Kidney epithelial cell (primary cell): ENCODE results near the gene OPRL1. TPM values are rescaled to one million over a fixed set of nuclear protein-coding genes. Genes with fewer than 3 reads are reported as not detected.

Experiments
- DNase-seq: peaks from one replicate; pipeline ENCODE4 v3.0.0-alpha.2; 2010; ENCODE audit warnings: low read depth
- H3K27me3 ChIP-seq: 2 replicates; pipeline ENCODE4 v1.6.0; 2011; ENCODE audit warnings: low read length; ENCODE audit not compliant: control insufficient read depth, insufficient read depth
- H3K36me3 ChIP-seq: 2 replicates; pipeline ENCODE4 v1.5.1; 2011; ENCODE audit warnings: low read length; ENCODE audit not compliant: control insufficient read depth, insufficient read depth
- H3K4me3 ChIP-seq: 2 replicates; pipeline ENCODE4 v1.5.1; 2011; ENCODE audit warnings: low read depth, mild to moderate bottlenecking, control low read depth, low read length
- total RNA-seq: library from RNA; depleted of rRNA; stranded (reverse); fragments of >200 nt; gene quantifications from 2 replicates; pipeline ENCODE4 v1.2.3, GENCODE V29; 2015
- TF ChIP-seq, protein P1 (sequence below): IDR thresholded peaks from 2 replicates; pipeline ENCODE4 v1.5.1; 2011; ENCODE audit warnings: mild to moderate bottlenecking, moderate library complexity, low read length, control low read depth, inconsistent platforms; ENCODE audit not compliant: insufficient read depth, poor library complexity, severe bottlenecking

Gene OPRL1
- total RNA-seq, 1 donor from 2014 or later: 0.21 TPM

DNA sequence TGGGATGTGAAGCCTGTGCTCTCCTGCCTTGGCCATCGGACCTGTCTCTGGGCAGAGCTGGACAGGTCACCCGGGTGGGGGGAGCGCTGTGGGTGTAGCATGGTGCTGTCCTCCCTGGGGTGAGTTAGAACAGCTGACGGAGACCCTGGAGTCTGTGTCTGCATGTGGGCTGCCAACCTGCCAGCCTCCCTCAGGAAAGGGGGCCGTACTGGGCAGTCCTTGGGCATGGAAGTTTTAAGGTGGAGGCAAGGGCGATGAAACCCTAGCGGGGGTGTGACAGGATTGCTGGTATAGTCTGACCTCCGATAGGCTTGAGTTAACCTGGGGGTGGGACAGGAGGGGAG, 32.9 kb upstream of the OPRL1 start:
- Histone ChIP-seq H3K4me3 (no peak overlapping the region), H3K27me3 (peaks cover 64% of the 10 kb centered on the region), H3K36me3 (no peaks in the 10 kb centered on the region)
- TF ChIP-seq, protein P1, sequence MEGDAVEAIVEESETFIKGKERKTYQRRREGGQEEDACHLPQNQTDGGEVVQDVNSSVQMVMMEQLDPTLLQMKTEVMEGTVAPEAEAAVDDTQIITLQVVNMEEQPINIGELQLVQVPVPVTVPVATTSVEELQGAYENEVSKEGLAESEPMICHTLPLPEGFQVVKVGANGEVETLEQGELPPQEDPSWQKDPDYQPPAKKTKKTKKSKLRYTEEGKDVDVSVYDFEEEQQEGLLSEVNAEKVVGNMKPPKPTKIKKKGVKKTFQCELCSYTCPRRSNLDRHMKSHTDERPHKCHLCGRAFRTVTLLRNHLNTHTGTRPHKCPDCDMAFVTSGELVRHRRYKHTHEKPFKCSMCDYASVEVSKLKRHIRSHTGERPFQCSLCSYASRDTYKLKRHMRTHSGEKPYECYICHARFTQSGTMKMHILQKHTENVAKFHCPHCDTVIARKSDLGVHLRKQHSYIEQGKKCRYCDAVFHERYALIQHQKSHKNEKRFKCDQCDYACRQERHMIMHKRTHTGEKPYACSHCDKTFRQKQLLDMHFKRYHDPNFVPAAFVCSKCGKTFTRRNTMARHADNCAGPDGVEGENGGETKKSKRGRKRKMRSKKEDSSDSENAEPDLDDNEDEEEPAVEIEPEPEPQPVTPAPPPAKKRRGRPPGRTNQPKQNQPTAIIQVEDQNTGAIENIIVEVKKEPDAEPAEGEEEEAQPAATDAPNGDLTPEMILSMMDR: no peak
- no peak for DNase-seq

DNA sequence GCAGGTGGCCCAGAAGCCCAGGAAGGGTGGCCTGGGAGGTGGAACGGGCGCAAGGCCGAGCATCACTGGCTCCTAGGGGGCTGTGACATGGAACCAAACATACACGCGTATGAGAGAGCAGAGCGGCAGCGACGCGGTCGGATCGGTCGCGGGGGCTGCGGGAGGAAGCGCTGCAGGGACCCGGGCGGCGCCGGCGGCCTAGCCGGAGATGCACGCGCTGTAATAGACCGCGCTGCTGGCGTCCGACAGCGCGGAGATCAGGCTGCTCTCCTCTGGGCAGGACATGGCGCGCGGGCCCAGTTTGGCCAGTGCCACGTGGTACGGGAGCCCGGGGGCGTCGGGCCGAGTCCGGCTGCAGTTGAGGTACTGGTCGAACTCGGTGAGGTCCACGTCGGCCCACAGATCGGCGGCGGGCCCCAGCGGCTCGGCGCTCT, 31.9 kb upstream of the OPRL1 start:
- no peak for DNase-seq
- TF ChIP-seq, protein P1: no peak
- Histone ChIP-seq H3K4me3 (no peak overlapping the region), H3K27me3 (peaks cover 68% of the 10 kb centered on the region), H3K36me3 (no peaks in the 10 kb centered on the region)

DNA sequence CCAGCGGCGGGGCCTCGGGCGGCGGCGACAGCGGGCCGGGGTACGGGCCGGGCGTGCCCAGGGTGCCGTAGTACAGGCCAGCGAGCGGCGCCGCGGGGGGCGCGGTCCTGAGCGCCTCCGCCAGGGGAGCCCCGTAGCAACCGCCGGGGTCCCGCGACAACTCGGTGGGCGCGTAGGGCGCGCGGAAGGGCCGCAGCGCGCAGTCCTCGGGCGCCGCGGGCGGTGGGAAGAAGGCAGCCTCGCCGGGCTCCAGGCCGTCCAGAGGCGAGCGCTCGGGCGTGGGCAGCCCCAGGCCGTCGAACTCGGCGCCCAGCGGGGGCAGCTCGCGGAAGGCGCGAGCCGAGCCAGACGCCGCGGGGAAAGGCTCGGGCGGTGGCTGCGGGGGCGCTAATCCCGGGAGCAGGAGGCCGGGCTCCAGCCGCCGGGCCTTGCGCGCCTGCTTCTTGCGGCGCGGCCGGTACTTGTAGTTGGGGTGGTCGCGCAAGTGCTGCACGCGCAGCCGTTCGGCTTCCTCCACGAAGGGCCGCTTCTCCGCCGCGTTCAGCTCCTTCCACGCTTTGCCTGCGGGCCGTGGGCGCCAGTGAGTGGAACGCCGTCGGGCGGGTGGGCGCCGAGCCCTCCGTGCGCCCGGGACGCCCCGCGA, 31.4 kb upstream of the OPRL1 start:
- DNase-seq: no peak
- TF ChIP-seq, protein P1: no peak
- Histone ChIP-seq H3K27me3 (peaks cover 73% of the 10 kb centered on the region), H3K36me3 (no peaks in the 10 kb centered on the region), H3K4me3 (no peak overlapping the region)

DNA sequence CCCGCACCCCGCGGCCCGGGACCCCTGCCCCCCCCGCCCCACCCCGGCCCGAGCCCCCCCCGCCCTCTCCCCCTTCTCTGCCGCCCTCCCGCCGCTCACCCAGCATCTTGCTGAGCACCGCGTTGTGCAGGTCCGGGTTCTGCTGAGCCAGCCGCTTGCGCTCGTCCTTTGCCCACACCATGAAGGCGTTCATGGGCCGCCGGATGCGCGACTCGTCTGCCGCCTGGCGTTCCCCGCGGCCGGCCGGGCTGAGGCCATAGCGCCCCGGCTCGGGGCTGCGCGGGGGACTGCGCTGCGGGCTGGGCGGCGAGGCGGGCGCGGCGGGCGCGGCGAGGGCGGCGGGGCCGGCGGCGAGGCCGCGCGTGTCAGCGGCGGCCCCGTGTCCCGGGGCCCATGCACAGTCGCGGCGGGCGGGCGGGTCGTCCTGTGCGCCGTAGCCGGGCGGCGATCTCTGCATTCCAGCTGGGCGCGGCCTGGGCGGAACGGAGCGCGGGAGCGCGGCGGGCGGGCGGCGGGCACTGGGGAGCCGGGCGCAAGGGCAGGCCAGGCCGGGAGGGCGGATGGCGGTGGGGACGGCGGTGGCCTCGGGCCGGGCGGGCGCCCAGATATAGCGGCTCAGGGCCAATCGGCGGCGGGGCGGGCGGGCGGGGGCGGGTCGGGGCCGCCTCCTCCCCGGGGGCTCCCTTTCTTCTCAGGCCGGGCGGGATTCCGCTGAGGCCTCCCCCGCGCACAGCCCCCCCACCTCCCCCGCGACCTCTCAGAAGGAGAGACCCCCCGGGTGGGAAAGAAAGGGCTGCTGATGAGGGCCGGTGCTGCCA, 30.6 kb upstream of the OPRL1 start, which contains the start of gene SOX18:
TSS of gene SOX18 (minus strand) at position 580 of the 818 bp plus-strand sequence. CDS start at position 457, 123 bp downstream.
- TF ChIP-seq, protein P1: no peak
- H3K4me3 ChIP-seq: no peak within 1 kb of the TSS

DNA sequence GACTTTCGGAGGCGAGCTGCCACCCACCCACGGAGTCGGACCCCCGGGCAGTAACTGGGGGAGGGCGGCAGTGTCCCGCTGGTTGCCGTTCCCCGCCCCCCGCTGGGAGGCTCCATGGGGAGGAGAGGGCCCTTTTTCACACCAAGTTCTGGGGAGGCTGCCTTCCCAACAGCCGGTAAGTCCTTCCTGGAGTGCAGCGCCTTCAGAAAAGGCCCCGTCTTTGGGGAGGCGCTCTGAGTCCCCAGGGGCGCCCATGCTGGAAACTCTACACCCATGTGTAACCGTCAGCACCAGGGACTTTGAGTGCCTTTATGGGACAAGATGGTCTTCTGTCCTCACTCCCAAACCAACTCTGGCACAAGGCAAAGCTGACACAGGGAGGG, 30.0 kb upstream of the OPRL1 start:
- peaks cover 79% of the 10 kb centered on the region for H3K27me3 ChIP-seq
- H3K36me3 ChIP-seq: no peaks in the 10 kb centered on the region
- TF ChIP-seq, protein P1: no peak
- H3K4me3 ChIP-seq: no peak overlapping the region
- DNase-seq: no peak

More for the DNA sequence above, 30.6 kb upstream of the OPRL1 start, which contains the start of gene SOX18:
- peaks cover 77% of the 10 kb centered on the region for H3K27me3 ChIP-seq
- no peaks in the 10 kb centered on the region for H3K36me3 ChIP-seq
- no peak for DNase-seq
